ENCODE measurements around the gene PTPRG.

The PTPRG gene

DNA sequence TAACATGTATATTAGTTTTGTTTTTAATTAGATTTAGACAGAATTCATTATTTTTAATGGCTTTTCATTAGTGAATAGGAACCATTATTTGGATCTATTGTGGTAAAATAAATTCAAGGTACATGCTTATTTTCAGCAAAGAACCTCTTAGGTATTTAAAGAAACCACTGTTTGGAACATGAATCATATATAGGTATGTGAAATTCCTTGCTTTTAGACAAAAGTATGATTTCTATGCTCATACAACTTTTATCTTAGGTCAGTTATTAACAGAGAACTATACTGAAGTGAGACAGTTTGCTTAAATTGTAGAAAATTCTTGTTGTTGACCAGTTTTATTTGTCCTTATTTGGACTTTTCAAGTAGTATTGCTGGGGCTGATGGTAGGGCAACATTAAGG, 422.1 kb downstream of the PTPRG start:
- DNase-seq, result no peak

DNA sequence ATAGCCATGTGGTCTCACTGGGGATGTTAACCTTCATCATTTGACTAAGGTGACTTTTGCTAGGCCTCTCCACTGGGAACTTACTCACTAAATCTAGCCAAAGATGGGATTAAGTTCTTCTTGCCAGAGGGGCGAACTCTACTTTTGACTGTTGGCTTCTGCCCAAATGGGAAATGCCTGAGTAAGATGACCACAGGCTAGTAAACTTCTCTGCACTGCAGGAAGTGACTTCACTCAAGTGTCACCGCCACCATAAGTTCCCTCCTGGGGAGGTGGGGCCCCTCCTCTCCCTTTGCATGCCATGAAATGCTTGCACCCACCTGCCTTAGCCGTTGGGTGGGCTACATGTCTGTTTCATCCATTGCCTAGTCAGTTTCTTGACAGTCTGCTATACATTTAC, 423.6 kb downstream of the PTPRG start:
- no peak for DNase-seq

- DNase-seq, result no peak
Measured at GRCh38 chr3:61986473-61986872, 425.1 kb downstream of the PTPRG start.

DNA sequence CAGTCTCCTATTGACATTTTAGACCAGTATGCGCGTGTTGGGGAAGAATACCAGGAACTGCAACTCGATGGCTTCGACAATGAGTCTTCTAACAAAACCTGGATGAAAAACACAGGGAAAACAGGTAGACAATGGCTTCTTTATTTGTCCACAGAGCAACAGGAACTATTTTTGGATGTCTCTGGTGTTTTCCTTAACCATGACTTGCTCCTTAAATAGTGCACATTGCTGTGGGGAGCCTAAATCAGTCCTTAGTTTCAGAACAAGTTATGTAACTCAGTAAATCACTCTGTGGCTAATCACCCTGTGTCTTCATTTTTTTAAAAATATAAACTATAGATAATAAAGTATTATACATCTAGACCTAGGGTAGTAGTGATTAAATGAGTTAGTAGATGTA, 428.3 kb downstream of the PTPRG start:
- DNase-seq, result no peak

- no peak for DNase-seq
Measured at GRCh38 chr3:61990327-61991027, 429.1 kb downstream of the PTPRG start.

- DNase-seq, result no peak
Measured at GRCh38 chr3:61991706-61992105, 430.3 kb downstream of the PTPRG start.

- DNase-seq, result no peak
Measured at GRCh38 chr3:61996366-61996765, 435.0 kb downstream of the PTPRG start.

GRCh38 chr3:61997101-61997500, 435.7 kb downstream of the PTPRG start:
- DNase-seq, result no peak

- no peak for DNase-seq
Measured at GRCh38 chr3:62003835-62004234, 442.5 kb downstream of the PTPRG start.

DNA sequence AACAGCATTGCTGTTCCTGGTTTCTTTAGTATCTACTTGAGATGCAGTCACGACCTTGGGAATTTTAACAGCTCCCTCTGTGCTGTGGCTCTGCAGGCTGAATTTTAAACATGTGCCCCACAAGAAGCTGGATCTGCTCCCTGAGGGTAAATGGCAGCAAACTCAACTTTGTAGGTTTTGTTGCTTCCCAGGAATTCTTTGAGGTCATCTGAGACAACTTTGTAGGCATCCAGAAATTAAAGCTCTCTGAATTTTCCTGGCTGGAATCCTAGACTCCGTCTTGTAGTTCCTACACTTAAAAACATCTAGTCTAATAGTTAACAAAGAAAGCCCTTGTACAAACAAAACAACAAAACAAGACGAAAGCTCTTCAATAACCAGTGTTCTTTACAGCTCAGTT, 445.7 kb downstream of the PTPRG start:
- no peak for DNase-seq

DNA sequence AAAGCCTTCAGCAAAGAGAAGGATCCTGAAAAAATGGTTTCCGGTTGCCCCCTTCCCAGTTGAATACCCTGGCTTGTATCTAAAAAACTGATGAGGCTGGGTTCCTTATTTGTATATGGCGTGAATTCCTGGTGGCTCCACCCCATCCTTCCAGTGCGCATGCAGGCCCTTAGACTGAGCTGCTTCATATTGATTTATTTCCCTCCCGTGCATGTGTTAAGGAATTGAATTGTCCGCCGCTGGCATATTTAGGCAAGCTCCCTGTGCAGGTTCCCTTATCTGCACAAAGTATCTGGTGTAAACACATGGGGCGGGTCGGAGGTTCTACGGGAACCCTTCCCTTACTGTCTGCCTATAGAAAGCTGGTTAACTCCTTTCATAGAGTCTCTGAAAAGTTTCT, 449.6 kb downstream of the PTPRG start:
- DNase-seq, result no peak

- no peak for DNase-seq
Measured at GRCh38 chr3:62011666-62012065, 450.3 kb downstream of the PTPRG start.

DNA sequence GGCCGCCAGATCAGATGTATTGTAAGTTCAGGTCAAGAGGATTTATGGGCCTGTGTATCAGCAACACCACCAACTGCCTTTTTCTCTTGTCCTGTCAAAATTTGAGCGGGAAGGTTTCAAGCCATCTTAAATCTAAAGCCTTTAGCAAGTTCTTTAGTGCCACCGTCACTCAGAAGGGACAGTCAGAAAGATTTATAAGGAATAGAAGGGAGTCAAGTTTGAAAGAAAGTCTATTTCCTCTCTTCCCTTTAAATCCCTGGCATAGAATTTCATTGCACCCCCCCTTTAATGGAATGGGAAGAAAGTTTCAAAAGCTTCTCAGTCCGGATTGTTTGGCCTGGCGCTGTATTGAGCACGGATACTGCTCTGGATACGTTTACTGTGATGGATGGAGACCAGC, 452.6 kb downstream of the PTPRG start:
- DNase-seq, result no peak

DNA sequence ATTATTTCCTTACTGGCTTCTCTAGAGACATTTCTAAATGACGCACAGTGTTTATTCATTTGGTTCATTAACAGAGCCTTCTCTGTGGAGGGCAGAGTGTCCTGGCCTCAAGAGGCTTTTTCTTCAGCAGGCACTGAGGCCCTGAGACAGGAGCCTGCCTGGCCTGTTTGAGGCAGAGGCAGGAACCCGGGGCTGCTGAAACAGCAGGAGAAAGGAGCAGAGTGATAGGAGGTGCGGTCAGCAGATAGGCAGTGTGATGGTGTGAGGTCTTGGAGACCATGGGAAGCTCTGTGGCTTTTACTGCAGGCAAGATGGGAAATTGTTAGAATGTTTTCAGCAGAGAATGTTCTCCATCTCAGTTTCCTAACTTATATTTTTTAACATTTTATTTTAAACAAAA, 453.7 kb downstream of the PTPRG start:
- no peak for DNase-seq

GRCh38 chr3:62019906-62020305, 458.5 kb downstream of the PTPRG start:
- DNase-seq, result no peak

GRCh38 chr3:62020706-62021105, 459.3 kb downstream of the PTPRG start:
- no peak for DNase-seq

DNA sequence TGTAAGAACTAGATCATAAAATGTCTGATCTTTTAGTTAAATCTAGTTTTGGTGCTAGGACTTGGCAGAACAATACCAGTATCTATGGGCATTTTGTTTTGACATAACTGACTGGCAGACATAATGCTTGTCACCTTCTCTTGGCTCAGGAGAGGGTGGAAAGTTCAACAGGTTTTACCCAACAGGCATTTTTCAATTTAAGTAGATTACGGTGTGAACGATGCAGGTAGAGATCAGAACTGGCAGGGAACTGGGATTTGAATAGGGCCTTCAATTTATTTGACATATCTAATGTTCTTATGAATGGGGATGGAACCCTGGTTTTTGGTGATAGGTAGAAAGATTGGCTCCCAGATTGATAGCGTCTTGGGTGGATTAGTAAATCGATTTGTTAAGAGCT, 460.9 kb downstream of the PTPRG start:
- no peak for DNase-seq

DNA sequence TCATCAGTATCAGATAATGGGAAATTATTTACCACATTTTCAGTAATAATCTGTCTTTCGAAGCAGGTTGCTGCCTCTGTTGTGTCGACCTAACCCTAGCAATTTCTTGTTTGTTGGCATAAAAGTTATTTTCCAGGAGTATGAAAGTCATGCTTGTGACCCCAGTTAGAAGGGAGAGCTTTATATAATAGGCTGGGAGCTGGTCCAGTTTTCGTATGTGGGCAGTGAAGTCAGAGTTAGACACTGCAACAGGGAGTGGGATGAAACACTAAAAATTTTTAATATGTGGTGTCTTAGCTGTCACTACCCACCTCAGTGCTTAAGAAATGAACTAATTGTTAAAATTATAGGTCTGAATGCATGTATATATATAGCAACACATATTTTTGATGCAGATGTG, 463.5 kb downstream of the PTPRG start:
- no peak for DNase-seq

DNA sequence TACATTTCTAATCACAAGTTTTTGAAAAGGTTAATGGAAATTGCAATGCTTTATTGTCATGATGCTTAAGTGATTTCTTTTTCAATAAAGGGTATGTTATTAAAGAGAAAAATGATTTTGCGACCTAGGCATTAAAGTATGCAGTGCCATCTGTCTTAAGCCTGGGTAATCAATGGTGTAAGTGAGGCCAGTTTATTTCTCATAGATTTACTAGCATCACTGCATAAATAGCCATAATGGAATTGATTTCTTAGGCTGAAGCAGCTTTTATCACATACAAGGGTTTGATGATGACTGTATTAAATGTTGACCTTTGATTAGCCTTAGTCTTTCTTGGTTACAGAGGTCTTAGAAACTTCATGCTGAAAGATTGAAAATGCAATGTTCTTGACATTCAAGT, 464.5 kb downstream of the PTPRG start:
- no peak for DNase-seq

GRCh38 chr3:62027241-62027640, 465.9 kb downstream of the PTPRG start:
- DNase-seq, result no peak

DNA sequence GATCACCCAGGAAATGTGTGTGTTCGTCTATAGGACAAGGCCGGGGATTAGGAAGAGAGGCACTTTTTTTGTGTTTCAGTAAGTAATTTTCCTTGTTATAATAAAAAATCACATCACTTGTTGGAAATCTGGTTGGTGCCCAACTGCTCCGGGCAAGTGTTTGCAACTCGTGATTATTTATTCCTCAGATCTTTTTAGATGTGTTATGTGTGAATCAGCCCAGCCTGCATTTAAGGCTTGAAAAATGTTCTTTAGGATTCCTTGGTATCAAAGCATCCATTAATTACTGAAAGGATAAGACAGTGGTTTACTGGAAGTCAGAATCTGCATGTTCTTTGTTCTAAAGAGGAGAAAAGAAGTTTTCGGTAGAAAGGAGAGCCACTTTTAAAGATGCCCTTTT, 466.4 kb downstream of the PTPRG start:
- no peak for DNase-seq

GRCh38 chr3:62028236-62028635, 466.9 kb downstream of the PTPRG start:
- DNase-seq, result no peak

DNA sequence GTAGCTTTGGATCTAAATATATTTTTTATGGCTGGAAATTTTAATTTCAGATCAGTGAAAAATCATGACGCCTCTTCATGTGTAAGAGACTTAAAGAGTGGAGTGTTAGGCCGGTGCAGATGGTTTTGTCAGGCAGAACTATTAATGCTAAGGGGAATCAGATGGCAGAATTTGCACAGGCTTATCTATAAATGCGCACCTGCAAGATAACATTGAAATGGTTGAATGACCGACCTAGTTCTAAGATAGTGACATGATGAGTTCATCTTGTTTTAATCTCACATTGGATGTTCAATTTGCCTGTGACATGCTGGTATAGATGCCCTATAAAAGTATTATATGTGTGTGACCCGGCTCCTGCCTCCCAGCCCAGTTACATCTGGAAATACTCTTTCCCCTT, 471.4 kb downstream of the PTPRG start:
- no peak for DNase-seq

GRCh38 chr3:62035402-62036057, 474.2 kb downstream of the PTPRG start:
- DNase-seq, result no peak

GRCh38 chr3:62036726-62037125, 475.4 kb downstream of the PTPRG start:
- DNase-seq, result no peak

All from NCI-H1694 (cell line).